BLaER1 (cell line): ENCODE data around the gene SHC2.

ENCODE experiments used
- H3K27ac ChIP-seq: shearing (Covaris generic); formaldehyde crosslinking; 2 replicates; pipeline ENCODE4 v1.8.1; 2022
- H3K27me3 ChIP-seq: shearing (Covaris generic); formaldehyde crosslinking; 2 replicates; pipeline ENCODE4 v1.8.1; 2022
- H3K36me3 ChIP-seq: shearing (Covaris generic); formaldehyde crosslinking; 2 replicates; pipeline ENCODE4 v1.8.1; 2022
- H3K4me1 ChIP-seq: shearing (Covaris generic); formaldehyde crosslinking; 2 replicates; pipeline ENCODE4 v1.8.1; 2022
- H3K4me2 ChIP-seq: shearing (Covaris generic); formaldehyde crosslinking; 2 replicates; pipeline ENCODE4 v1.8.1; 2022
- H3K4me3 ChIP-seq: shearing (Covaris generic); formaldehyde crosslinking; 2 replicates; pipeline ENCODE4 v1.8.1; 2022
- H3K9ac ChIP-seq: shearing (Covaris generic); formaldehyde crosslinking; 2 replicates; pipeline ENCODE4 v1.8.1; 2022
- H3K9me3 ChIP-seq: shearing (Covaris generic); formaldehyde crosslinking; 2 replicates; pipeline ENCODE4 v1.8.1; 2022
- H4K20me1 ChIP-seq: shearing (Covaris generic); formaldehyde crosslinking; 2 replicates; pipeline ENCODE4 v1.8.1; 2022
- Cebpa-rat ChIP-seq: shearing (Covaris generic); IDR thresholded peaks from 2 replicates; pipeline ENCODE4 v1.8.1; 2022

Gene SHC2

GRCh38 chr19:472005-472858, 11.4 kb upstream of the SHC2 start:
- H3K36me3 ChIP-seq, result no peaks in the 10 kb centered on the region
- no peak overlapping the region for H3K4me3 ChIP-seq
- no peaks in the 10 kb centered on the region for H3K27me3 ChIP-seq
- H3K4me2 ChIP-seq, result no peak overlapping the region
- H3K9me3 ChIP-seq, result no peaks in the 10 kb centered on the region
- H3K27ac ChIP-seq, result no peak overlapping the region
- no peaks in the 10 kb centered on the region for H4K20me1 ChIP-seq
- H3K4me1 ChIP-seq, result peaks cover 17% of the 10 kb centered on the region
- H3K9ac ChIP-seq, result no peak overlapping the region
- no peak for TF ChIP-seq Cebpa-rat

GRCh38 chr19:470701-471100, 9.9 kb upstream of the SHC2 start:
- H3K4me1 ChIP-seq, result peaks cover 17% of the 10 kb centered on the region
- H3K36me3 ChIP-seq, result no peaks in the 10 kb centered on the region
- H3K4me2 ChIP-seq, result no peak overlapping the region
- TF ChIP-seq Cebpa-rat, result no peak
- H3K9ac ChIP-seq, result no peak overlapping the region
- H3K9me3 ChIP-seq, result no peaks in the 10 kb centered on the region
- no peaks in the 10 kb centered on the region for H4K20me1 ChIP-seq
- H3K27ac ChIP-seq, result no peak overlapping the region
- no peak overlapping the region for H3K4me3 ChIP-seq
- H3K27me3 ChIP-seq, result no peaks in the 10 kb centered on the region

- Histone ChIP-seq H3K4me2 (no peak overlapping the region; the same call in 1 of the 2 replicates), H3K27ac (no peak overlapping the region)
Observed at GRCh38 chr19:469833-470232, 9.0 kb upstream of the SHC2 start.

GRCh38 chr19:468587-469256, 7.9 kb upstream of the SHC2 start:
- H3K9me3 ChIP-seq, result peaks cover 7% of the 10 kb centered on the region
- H3K4me1 ChIP-seq, result peaks cover 17% of the 10 kb centered on the region
- no peak overlapping the region for H3K4me3 ChIP-seq
- no peaks in the 10 kb centered on the region for H4K20me1 ChIP-seq
- TF ChIP-seq Cebpa-rat, result no peak
- H3K36me3 ChIP-seq, result no peaks in the 10 kb centered on the region
- H3K9ac ChIP-seq, result no peak overlapping the region
- peak overlapping the region; percentile 49 for H3K4me2 ChIP-seq
- H3K27ac ChIP-seq, result no peak overlapping the region
- H3K27me3 ChIP-seq, result no peaks in the 10 kb centered on the region

More at GRCh38 chr19:469833-470232, 9.0 kb upstream of the SHC2 start:
- H3K9me3 ChIP-seq, result no peaks in the 10 kb centered on the region
- H4K20me1 ChIP-seq, result no peaks in the 10 kb centered on the region
- no peak overlapping the region for H3K9ac ChIP-seq
- no peaks in the 10 kb centered on the region for H3K36me3 ChIP-seq
- TF ChIP-seq Cebpa-rat, result no peak
- peaks cover 17% of the 10 kb centered on the region for H3K4me1 ChIP-seq
- no peaks in the 10 kb centered on the region for H3K27me3 ChIP-seq
- H3K4me3 ChIP-seq, result no peak overlapping the region

GRCh38 chr19:467554-467953, 6.7 kb upstream of the SHC2 start:
- no peaks in the 10 kb centered on the region for H4K20me1 ChIP-seq
- no peak overlapping the region for H3K27ac ChIP-seq
- H3K4me1 ChIP-seq, result peaks cover 17% of the 10 kb centered on the region
- H3K36me3 ChIP-seq, result no peaks in the 10 kb centered on the region
- no peak overlapping the region for H3K4me3 ChIP-seq
- TF ChIP-seq Cebpa-rat, result no peak
- no peak overlapping the region for H3K9ac ChIP-seq
- H3K9me3 ChIP-seq, result peaks cover 13% of the 10 kb centered on the region
- no peak overlapping the region for H3K4me2 ChIP-seq
- no peaks in the 10 kb centered on the region for H3K27me3 ChIP-seq

GRCh38 chr19:465056-465816, 4.4 kb upstream of the SHC2 start:
- no peaks in the 10 kb centered on the region for H3K27me3 ChIP-seq
- H3K4me3 ChIP-seq, result no peak overlapping the region
- no peaks in the 10 kb centered on the region for H3K36me3 ChIP-seq
- no peak for TF ChIP-seq Cebpa-rat
- peaks cover 17% of the 10 kb centered on the region for H3K4me1 ChIP-seq
- H3K9me3 ChIP-seq, result peaks cover 20% of the 10 kb centered on the region
- H4K20me1 ChIP-seq, result no peaks in the 10 kb centered on the region
- no peak overlapping the region for H3K4me2 ChIP-seq
- no peak overlapping the region for H3K9ac ChIP-seq
- no peak overlapping the region for H3K27ac ChIP-seq

- Histone ChIP-seq H3K9ac (no peak overlapping the region), H3K9me3 (peaks cover 29% of the 10 kb centered on the region), H3K27ac (no peak overlapping the region), H3K4me2 (no peak overlapping the region), H4K20me1 (no peaks in the 10 kb centered on the region), H3K36me3 (no peaks in the 10 kb centered on the region), H3K4me1 (peaks cover 9% of the 10 kb centered on the region), H3K27me3 (no peaks in the 10 kb centered on the region), H3K4me3 (no peak overlapping the region)
- no peak for TF ChIP-seq Cebpa-rat
Observed at GRCh38 chr19:464208-464545, 3.3 kb upstream of the SHC2 start.

- Histone ChIP-seq H3K9me3 (peaks cover 34% of the 10 kb centered on the region), H3K27ac (no peak overlapping the region), H3K4me3 (no peak overlapping the region), H3K4me2 (no peak overlapping the region), H3K9ac (no peak overlapping the region), H4K20me1 (no peaks in the 10 kb centered on the region), H3K27me3 (no peaks in the 10 kb centered on the region), H3K4me1 (peaks cover 4% of the 10 kb centered on the region; the same call in 1 of the 2 replicates), H3K36me3 (no peaks in the 10 kb centered on the region)
- no peak for TF ChIP-seq Cebpa-rat
Observed at GRCh38 chr19:463483-464207, 2.8 kb upstream of the SHC2 start.

GRCh38 chr19:461721-462551, 1.1 kb upstream of the SHC2 start:
- no peak overlapping the region for H3K4me3 ChIP-seq
- H3K4me2 ChIP-seq, result no peak overlapping the region
- no peaks in the 10 kb centered on the region for H3K4me1 ChIP-seq
- no peak for TF ChIP-seq Cebpa-rat
- H3K9me3 ChIP-seq, result peaks cover 51% of the 10 kb centered on the region
- no peaks in the 10 kb centered on the region for H3K36me3 ChIP-seq
- H3K9ac ChIP-seq, result no peak overlapping the region
- no peaks in the 10 kb centered on the region for H3K27me3 ChIP-seq
- no peak overlapping the region for H3K27ac ChIP-seq
- no peaks in the 10 kb centered on the region for H4K20me1 ChIP-seq
